ENCODE measurements around the gene MALAT1.

MALAT1 gene

DNA sequence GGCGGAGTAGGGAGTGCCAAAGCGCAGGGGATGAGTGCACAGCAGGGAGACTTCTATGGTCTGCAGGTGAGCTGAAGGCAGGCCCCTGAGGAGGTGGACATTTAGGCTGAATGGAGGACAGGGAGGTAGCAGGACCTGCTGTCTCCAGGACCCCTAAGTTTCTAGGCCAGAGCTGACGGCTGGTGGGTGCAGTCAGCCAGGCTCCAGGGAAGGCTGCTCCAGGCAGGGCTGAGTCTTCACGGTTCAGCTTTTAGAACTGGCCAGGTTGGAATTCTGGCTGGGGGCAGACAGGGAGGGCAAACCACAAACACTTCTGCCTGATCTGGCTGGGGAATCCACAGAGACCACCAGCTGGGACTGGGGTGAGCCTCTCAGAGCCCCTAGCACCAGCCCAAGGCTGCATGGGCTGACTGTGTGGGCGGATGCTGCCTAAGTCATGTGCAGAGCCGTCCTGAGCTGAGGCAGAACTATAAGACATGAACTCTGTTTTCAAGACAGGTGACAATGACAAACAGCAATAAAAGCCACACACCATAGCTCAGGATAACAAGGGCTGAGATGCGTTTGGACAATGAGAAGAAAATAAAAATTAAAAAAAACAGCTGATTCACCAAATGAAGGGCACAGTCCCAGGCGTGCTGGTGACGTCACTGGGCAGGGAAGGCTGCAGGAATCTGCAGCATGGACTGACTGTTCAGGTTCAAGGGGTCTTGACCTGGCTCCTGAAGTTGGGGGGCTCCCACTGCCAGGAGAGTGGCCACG lies 10.4 kb upstream of the MALAT1 start:
- H3K4me3 Mint-ChIP-seq: no peak overlapping the region
- no peaks in the 10 kb centered on the region for H3K9me3 Mint-ChIP-seq
- DNase-seq: no peak
- no peaks in the 10 kb centered on the region for H3K36me3 Mint-ChIP-seq (ENCODE audit: insufficient read depth)
- H3K27me3 Mint-ChIP-seq: no peaks in the 10 kb centered on the region
- ATAC-seq (replicated peaks): no peak
- peaks cover 0 to 9% of the 10 kb centered on the region in 2 donors for H3K4me1 Mint-ChIP-seq (ENCODE audit: low read depth in 2 of 2)
- no peak overlapping the region for H3K27ac Mint-ChIP-seq

DNA sequence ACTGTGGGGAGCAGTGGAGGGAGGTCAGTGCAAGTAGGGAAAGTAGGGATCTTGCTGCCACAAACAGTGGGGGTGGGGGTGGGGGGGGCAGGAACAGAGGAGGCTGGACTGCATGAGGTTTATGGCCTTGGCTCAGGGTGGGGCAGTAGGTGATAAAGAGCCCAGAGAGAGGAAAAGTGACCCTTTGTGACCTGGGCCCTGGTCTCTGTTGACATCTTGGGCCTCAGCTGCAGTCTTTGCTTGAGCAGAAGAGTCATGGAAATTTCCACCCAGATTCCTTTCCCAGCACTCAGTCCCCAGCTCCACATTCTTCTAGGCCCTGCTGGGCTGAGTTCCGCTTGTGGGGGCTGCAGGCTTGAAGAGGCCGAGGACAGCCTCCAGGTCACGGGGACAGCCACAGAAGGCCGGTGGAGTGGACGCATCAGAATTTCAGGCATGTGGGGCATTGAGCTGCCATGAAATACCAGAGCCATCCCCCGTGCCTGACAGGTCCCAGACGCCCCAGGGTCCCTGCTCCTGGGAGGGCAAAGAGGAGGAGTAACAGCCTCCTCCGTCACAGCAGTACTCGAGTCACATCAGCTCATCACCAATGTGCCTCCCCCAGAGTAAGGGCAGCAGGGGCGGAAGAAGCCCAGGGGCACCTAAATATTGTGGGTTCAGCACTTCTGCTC lies 9.7 kb upstream of the MALAT1 start:
- no peak for ATAC-seq (replicated peaks)
- Mint-ChIP-seq H3K27ac (no peak overlapping the region), H3K36me3 (ENCODE audit: insufficient read depth) (no peaks in the 10 kb centered on the region), H3K4me3 (no peak overlapping the region), H3K4me1 (ENCODE audit: low read depth in 2 of 2) (peaks cover 0 to 9% of the 10 kb centered on the region in 2 donors), H3K9me3 (no peaks in the 10 kb centered on the region), H3K27me3 (no peaks in the 10 kb centered on the region)
- DNase-seq: no peak

DNA sequence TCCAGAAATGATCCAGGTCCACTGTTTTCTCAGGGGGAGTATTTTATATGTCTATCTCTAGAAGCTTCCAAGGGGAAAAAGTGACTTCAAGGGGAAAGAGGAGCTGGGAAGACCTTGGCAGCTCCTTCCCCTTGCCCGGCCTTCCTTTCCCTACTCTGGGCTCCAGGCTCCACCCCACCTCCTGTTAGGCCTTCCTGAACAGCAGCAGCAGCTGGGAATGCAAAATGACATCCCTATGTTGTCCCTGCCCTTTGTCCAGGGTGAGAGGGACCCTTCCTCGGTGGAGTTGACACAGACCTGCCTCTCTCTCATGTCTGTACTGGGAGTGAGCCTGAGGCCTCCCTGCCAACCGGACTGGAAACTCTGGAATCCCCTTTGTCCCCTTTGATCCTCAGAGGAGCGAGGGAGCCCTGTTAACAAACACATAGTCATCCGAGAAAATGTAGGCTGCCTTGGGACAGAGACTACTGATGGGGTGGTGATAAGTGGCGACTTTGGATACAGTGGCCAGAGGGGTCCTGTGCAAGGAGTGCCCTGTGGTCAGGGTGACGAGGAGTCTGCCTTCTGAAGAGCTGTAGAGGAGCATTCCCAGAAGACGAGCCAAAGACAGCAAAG lies 9.0 kb upstream of the MALAT1 start:
- DNase-seq: no peak
- no peaks in the 10 kb centered on the region for H3K9me3 Mint-ChIP-seq
- no peaks in the 10 kb centered on the region for H3K27me3 Mint-ChIP-seq
- ATAC-seq (replicated peaks): no peak
- H3K4me3 Mint-ChIP-seq: no peak overlapping the region
- H3K36me3 Mint-ChIP-seq (ENCODE audit: insufficient read depth): no peaks in the 10 kb centered on the region
- peaks cover 0 to 9% of the 10 kb centered on the region in 2 donors for H3K4me1 Mint-ChIP-seq (ENCODE audit: low read depth in 2 of 2)
- no peak overlapping the region for H3K27ac Mint-ChIP-seq

DNA sequence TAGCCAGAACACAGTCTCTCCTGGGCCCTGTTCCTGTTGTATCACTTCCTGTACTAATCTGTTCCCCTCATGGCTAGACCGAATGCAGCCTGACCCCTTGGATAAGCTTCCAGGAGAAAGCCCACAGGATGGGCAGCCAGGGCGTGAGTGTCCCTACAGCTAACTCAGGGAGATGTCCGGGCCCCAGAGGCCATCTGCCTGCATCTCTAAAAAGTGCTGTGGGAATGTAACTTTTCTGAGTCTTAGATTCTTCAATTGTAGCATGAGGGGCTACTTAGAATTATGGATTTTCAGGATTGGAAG lies 7.7 kb upstream of the MALAT1 start:
- ATAC-seq (replicated peaks) (no peak), DNase-seq (no peak)
- H3K4me1 Mint-ChIP-seq (ENCODE audit: low read depth in 2 of 2): peaks cover under 1 to 9% of the 10 kb centered on the region in 2 donors
- no peak overlapping the region for H3K4me3 Mint-ChIP-seq
- no peak overlapping the region for H3K27ac Mint-ChIP-seq
- H3K36me3 Mint-ChIP-seq (ENCODE audit: insufficient read depth): no peaks in the 10 kb centered on the region
- H3K27me3 Mint-ChIP-seq: no peaks in the 10 kb centered on the region
- no peaks in the 10 kb centered on the region for H3K9me3 Mint-ChIP-seq

DNA sequence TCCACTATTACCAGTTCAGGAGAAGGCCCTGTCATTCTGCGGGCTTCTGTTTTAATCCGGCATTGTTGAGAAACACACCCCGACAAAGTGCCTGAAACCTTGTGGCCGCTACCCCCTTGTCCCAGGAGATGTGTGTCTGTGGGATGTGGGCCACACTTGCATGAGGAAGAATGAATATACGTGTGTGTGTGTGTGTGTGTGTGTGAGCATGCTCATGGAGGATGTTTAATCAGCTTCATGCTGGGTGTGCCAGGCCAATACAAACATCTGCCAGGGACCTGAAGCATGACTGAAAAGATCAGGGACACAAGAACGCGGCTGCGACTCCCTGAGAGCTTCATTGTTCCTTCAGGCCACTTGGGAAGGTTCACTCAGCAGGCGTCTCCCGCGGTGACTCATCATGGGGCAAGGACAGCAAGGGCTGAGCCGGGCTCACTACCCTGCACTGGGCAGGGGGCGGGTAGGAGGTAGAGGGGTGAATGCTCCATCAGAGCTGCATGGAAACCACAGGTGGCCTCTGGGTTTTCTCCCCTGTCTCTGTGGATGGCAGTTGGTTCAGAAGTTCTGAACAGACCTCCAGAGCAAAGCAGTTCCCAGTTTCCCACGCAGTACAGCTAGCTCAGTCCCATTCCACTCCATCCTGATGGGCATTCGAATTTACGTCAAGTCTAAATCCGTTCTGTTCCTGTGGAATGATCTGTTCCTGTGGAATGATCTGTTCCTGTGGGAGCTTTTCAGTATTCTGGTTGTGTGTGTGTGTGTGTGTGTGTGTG lies 7.0 kb upstream of the MALAT1 start:
- Mint-ChIP-seq H3K4me3 (no peak overlapping the region), H3K9me3 (no peaks in the 10 kb centered on the region), H3K36me3 (ENCODE audit: insufficient read depth) (no peaks in the 10 kb centered on the region), H3K27me3 (no peaks in the 10 kb centered on the region), H3K4me1 (ENCODE audit: low read depth in 2 of 2) (peaks cover 8 to 15% of the 10 kb centered on the region in 2 donors), H3K27ac (no peak overlapping the region)
- ATAC-seq (replicated peaks) (no peak), DNase-seq (no peak)

DNA sequence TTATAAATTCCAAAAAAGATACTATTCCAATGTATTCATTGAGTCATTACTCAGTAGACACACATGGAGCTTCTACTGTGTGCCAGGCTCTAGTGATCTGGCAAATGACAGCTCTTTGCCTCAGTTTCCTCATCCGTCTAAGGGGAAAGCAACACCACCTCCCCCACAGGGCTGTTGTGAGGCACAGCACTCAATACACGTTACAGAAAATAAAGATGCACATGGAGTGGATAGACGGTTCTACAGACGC lies 6.5 kb upstream of the MALAT1 start:
- DNase-seq: no peak

DNA sequence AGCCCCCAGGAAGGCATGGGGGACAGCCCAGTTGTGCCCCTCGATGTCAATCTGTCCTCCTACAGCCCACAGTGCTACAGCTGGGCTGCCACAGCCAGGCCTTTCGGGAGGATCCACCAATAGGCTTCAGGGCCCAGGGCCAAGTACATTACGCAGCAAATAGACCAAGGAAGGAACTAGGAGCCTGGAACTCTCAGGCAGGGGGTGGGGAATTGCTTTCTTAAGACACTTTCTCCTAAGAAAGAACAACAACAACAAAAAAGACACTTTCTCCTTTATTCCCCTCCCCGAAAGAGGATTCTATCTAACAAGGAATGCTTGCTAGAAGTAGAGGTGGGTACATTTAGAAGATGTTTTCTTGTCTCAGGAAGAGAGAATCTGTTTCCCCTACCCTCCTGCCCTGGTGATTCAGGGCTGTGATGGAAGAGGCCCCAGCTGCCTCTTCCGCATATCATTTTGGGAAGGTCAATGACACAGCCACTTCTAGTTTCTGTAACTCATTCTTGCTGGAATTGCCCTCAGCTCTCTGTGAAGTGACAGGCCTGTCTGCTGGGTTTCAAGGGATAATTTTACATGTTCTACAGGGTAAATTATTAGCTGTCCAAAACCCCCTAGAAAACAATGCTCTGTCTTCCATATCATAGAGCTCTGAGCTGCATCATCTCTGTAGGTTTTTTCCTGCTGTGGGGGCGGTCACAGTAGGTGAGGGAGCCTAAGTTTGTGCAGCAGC lies 6.0 kb upstream of the MALAT1 start:
- Mint-ChIP-seq H3K4me1 (ENCODE audit: low read depth in 2 of 2) (peaks cover 13 to 24% of the 10 kb centered on the region in 2 donors), H3K27ac (peak overlapping the region in 1 of 2 donors; percentile 29), H3K36me3 (ENCODE audit: insufficient read depth) (no peaks in the 10 kb centered on the region), H3K27me3 (no peaks in the 10 kb centered on the region), H3K4me3 (no peak overlapping the region), H3K9me3 (no peaks in the 10 kb centered on the region)
- DNase-seq: no peak
- ATAC-seq (replicated peaks): no peak

More for the DNA sequence above, 6.5 kb upstream of the MALAT1 start:
- no peaks in the 10 kb centered on the region for H3K27me3 Mint-ChIP-seq
- peaks cover 13 to 20% of the 10 kb centered on the region in 2 donors for H3K4me1 Mint-ChIP-seq (ENCODE audit: low read depth in 2 of 2)
- no peaks in the 10 kb centered on the region for H3K36me3 Mint-ChIP-seq (ENCODE audit: insufficient read depth)
- no peak overlapping the region for H3K4me3 Mint-ChIP-seq
- H3K27ac Mint-ChIP-seq: peak overlapping the region in 1 of 2 donors; percentile 29
- no peak for ATAC-seq (replicated peaks)
- no peaks in the 10 kb centered on the region for H3K9me3 Mint-ChIP-seq

DNA sequence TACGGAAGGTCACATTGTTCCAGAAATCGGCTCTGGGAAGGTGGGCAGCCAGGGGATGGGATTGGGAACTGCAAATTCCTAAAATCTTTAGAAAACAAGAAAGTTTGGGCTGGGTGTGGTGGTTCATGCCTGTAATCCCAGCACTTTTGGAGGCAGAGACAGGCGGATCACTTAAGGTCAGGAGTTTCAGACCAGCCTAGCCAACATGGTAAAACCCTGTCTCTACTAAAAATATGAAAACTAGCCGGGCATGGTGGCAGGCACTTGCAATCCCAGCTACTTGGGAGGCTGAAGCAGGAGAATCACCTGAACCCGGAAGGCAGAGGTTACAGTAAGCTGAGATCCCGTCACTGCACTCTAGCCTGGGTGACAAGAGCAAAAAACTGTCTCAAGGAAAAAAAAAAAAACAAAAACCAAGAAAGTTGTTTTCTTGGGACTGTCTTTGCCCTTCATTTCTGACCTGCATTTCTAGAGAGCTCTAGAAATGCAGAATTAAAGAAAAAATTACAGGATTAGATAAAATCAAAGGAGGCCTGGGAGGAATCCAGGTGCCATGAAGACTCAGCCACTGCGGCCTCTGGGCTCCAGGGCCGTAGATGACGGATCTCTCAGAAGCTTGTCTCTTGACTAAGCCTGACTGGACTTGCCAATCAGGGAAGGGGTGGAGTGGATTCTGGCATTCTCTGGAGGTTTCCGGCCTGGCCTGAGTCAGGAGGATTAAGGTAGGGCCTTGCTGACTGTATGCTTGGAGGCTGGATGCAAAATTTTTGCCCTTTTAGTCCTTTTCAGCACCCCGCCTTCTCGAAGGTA lies 5.3 kb upstream of the MALAT1 start:
- no peaks in the 10 kb centered on the region for H3K36me3 Mint-ChIP-seq (ENCODE audit: insufficient read depth)
- peak overlapping the region in 1 of 2 donors; percentile 26 for H3K27ac Mint-ChIP-seq
- no peak overlapping the region for H3K4me3 Mint-ChIP-seq
- peaks cover 13 to 25% of the 10 kb centered on the region in 2 donors for H3K4me1 Mint-ChIP-seq (ENCODE audit: low read depth in 2 of 2)
- no peaks in the 10 kb centered on the region for H3K9me3 Mint-ChIP-seq
- DNase-seq (no peak), ATAC-seq (replicated peaks) (no peak)
- H3K27me3 Mint-ChIP-seq: no peaks in the 10 kb centered on the region

DNA sequence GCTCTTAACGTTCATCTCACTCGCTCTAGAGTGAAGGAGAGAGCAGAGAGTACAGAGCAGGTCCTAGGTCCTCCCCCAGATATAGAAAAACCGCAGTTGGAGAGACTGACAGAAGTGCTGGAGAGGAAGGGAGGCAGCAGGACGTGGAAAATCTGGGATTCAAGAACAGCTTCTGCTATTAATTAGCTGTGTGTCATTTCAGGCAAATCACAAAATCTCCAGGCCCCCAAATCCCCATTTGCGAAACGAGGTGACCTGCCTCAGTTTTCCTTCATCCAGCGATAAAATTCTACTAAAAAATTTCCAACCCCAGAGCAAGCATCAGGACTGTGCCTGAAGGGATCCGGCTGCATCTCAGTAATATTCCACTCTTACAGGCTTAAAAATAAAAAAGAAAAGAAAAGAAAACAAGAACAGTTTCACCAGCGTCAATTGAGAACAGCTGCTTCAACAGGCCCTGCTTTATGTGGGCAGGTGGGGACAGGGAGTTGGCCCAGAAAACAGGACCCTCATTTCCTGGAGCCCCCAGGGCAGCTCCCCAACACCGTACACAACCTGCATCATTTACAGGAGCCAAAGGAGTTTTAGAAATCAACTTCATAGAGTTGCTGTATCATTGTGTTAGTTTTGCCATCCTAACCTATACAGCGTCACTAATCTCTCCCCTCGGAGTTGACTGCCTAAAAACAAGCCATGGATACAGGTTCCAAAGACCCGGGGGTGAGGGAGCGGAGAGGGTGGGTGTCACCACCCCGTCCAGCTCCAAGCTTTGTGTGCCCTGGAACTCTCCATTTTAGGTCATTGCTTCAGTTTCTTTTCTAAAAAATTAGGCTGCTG lies 2.3 kb upstream of the MALAT1 start:
- no peak for DNase-seq
- H3K27me3 Mint-ChIP-seq: no peaks in the 10 kb centered on the region
- peaks cover 18 to 25% of the 10 kb centered on the region in 2 donors for H3K4me1 Mint-ChIP-seq (ENCODE audit: low read depth in 2 of 2)
- H3K27ac Mint-ChIP-seq: no peak overlapping the region
- no peak for ATAC-seq (replicated peaks)
- H3K36me3 Mint-ChIP-seq (ENCODE audit: insufficient read depth): no peaks in the 10 kb centered on the region
- H3K9me3 Mint-ChIP-seq: no peaks in the 10 kb centered on the region
- no peak overlapping the region for H3K4me3 Mint-ChIP-seq

DNA sequence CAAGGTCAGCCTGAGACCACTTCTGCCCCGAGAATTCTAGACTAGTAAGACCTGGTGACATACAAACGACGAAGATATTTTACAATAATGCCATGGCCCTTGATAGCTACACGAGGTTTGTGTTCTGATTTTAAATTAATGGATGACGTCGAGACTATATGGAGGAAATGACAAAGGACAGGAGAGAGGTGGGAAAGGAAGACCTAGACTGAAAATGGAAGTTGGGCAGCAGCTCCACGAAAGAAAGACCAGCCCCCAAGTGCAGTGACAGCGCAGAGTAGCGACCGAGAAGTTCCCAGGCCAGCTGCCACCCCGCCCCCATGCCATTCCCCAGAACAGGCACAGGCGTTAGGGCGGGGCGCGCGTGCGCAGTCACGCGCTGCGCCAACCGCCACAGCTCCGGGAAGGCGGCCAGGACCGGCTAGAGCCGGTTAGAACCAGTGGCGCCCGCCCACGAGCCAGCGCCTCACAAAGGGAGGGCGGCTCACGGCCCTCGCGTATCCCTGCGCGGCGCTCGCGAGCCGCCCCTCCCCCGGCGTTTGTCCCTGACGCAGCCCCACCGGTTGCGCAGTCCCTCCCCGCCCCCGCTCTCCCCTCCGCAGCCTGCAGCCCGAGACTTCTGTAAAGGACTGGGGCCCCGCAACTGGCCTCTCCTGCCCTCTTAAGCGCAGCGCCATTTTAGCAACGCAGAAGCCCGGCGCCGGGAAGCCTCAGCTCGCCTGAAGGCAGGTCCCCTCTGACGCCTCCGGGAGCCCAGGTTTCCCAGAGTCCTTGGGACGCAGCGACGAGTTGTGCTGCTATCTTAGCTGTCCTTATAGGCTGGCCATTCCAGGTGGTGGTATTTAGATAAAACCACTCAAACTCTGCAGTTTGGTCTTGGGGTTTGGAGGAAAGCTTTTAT lies 1.5 kb upstream of the MALAT1 start:
- H3K36me3 Mint-ChIP-seq (ENCODE audit: insufficient read depth): no peaks in the 10 kb centered on the region
- no peaks in the 10 kb centered on the region for H3K9me3 Mint-ChIP-seq
- peak; percentile 82 for ATAC-seq (replicated peaks)
- no peak overlapping the region for H3K27ac Mint-ChIP-seq
- H3K4me1 Mint-ChIP-seq (ENCODE audit: low read depth in 2 of 2): peaks cover 23 to 25% of the 10 kb centered on the region in 2 donors
- peak; percentile 92 to 93 (median 93) for DNase-seq
- H3K4me3 Mint-ChIP-seq: no peak overlapping the region
- H3K27me3 Mint-ChIP-seq: no peaks in the 10 kb centered on the region

DNA sequence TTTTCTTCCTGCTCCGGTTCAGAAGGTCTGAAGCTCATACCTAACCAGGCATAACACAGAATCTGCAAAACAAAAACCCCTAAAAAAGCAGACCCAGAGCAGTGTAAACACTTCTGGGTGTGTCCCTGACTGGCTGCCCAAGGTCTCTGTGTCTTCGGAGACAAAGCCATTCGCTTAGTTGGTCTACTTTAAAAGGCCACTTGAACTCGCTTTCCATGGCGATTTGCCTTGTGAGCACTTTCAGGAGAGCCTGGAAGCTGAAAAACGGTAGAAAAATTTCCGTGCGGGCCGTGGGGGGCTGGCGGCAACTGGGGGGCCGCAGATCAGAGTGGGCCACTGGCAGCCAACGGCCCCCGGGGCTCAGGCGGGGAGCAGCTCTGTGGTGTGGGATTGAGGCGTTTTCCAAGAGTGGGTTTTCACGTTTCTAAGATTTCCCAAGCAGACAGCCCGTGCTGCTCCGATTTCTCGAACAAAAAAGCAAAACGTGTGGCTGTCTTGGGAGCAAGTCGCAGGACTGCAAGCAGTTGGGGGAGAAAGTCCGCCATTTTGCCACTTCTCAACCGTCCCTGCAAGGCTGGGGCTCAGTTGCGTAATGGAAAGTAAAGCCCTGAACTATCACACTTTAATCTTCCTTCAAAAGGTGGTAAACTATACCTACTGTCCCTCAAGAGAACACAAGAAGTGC lies 661 bp upstream of the MALAT1 start:
- Mint-ChIP-seq H3K36me3 (ENCODE audit: insufficient read depth) (no peaks in the 10 kb centered on the region), H3K27ac (no peak overlapping the region), H3K9me3 (no peaks in the 10 kb centered on the region), H3K4me1 (ENCODE audit: low read depth in 2 of 2) (peaks cover 27 to 28% of the 10 kb centered on the region in 2 donors), H3K4me3 (no peak overlapping the region), H3K27me3 (no peaks in the 10 kb centered on the region)
- peak; percentile 18 for ATAC-seq (replicated peaks)
- DNase-seq: peak; percentile 49 to 55 (median 52)

All from effector memory CD8-positive, alpha-beta T cell (primary cell).